H4 (cell line): ENCODE results near the gene SPRR1B. TPM values are rescaled to one million over a fixed set of nuclear protein-coding genes. Genes with fewer than 3 reads are reported as not detected.
"Not testable (repeated sequence)": the region's sequence is repeated elsewhere in the genome, so short reads cannot be mapped to it uniquely, and the experiment has no call there.

Source experiments
- DNase-seq: peaks from one replicate; pipeline ENCODE4 v3.0.0-alpha.2; 2015; ENCODE audit warnings: low spot score
- total RNA-seq: library from RNA; depleted of rRNA; stranded (reverse); fragments of >200 nt; shearing (Covaris generic); gene quantifications from 2 replicates; pipeline ENCODE4 v1.2.3, GENCODE V29; 2014; rRNA removed

SPRR1B gene, protein sequence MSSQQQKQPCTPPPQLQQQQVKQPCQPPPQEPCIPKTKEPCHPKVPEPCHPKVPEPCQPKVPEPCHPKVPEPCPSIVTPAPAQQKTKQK
- total RNA-seq = not detected in 2 replicates

DNA sequence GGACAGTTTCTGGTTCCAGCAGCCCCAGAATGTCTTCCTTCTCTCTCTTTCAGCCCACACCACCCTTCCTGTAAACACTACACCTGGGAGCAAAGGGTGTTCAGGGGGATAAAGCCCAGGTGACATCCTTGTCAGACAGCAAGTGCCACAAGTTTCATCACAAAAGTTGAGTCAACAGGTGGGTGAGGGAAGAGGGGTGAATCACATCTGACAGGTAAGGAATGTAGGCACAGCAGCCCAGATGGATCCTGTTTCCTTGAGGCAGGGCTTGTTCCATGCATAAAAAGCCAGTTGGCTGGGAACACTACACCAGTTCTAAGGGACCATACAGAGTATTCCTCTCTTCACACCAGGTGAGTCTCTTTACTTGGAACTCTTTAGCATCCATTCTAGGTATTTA is at the start of gene SPRR1B:
TSS of gene SPRR1B (plus strand) at position 309 of the 400 bp plus-strand sequence. CDS start 1,143 bp downstream, outside the sequence.
- DNase-seq = no peak

DNA sequence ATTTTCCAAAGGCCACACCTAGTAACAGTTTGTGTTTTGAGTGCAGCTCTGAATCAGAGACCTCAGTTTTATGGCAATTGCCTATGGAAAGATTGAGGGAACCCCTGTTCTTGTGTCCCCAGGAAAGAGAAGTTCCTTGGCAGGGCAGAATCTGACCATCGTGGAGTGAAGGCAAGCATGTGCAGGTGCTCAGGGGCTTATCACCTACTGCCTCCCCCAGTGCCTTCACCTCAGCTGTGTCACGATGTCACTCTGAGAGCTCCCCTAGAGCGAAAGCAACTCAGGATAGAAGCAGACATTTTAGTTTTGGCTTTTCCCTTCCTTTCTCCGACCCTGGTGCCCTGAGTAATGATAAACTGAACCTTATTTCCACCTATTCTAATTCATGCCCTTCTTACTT is 48.9 kb upstream of the SPRR1B start:
- no peak for DNase-seq

DNA sequence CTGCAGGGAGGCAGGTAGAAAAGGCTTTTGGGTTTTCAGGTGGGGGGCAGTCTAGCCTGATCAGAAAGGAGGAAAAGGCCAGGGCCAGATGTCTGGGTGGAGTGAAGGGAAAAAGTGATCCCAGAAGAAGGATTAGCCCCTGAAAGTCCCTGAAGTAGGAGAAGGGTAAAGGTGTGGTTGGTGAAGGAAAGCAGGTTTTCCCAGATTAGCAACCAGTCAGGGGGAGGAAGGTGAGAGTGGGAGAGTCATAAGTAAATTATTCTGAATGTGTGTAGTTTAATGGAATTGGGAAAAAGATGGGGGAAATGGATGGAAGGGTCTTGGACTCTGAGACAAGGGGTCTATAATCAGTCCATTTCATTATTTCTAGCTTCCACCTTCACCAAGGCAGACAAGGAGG is 47.8 kb upstream of the SPRR1B start:
- DNase-seq = no peak

DNA sequence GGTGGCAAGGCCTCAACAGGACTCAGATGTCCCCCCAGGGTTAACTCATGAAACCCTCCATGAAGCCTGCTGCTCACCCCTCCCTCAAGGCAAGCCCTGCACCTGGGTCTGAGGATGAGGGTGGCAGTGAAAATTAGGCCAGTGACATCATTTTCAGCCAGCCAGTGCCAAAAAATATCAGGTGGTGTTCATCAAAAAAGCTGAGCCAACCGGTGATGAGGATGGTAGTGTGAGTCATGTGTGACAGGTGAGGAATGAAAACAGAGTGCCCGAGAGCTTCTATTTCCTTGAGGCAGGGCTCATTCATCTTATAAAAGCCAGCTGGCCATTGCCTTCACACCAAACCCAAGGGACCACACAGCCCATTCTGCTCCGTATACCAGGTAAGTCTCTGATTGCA is 47.3 kb upstream of the SPRR1B start, which contains the start of gene SPRR1A:
TSS of gene SPRR1A (plus strand) at position 339 of the 400 bp plus-strand sequence. CDS start 1,150 bp downstream, outside the sequence.
- no peak for DNase-seq

DNA sequence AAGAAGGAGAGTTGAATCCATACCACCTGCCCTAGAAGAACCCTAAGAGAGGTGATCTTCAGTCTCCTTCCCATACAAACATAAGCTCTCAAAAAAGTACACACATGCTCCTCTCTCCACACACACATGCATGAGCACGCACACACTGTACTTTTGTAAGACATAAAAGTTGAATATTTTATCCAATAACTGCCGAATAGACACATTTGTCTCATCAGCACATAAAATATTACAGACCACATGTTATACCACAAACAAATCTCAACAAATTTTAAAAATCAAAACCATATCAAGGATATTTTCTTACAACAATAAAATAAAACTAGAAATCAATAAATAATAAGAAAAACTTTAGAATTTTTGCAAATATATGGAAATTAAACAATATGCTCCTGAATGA is 44.4 kb upstream of the SPRR1B start:
- DNase-seq = no peak

DNA sequence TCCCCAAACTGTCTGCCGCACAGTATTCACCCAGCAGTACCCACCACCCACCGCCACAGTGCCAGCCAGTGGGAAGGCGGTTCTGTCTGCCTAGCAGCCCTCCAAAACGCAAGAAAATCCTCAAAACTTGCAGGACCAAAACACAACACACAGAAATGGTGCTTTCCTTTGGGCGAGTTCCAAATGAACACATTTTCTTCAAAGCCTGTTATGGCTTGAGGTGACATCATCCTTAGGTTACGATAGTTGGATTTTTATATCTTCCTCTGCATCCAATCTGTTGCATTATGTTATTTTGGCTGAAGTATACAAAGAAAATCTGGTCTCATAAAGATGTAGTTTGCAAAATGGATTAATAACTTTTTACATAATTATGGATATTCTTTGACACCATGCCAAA is 37.8 kb upstream of the SPRR1B start:
- DNase-seq = no peak

DNA sequence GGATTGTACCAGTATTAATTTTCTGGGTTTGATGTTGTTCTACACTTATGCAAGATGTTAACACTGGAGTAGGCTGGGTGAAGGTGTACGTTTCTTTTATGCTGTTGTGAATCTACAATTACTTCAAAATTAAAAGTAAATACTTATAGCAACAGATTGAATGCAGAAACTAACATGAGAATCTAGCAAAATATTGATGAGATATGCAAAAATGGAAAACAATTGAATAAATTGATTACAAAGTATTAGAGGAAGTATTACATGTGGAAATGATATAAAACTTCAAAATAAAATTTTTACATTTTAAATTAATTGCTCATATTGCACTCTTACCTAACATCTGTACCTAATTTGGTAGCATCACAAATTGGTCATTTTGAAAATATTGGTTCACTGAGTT is 35.2 kb upstream of the SPRR1B start:
- DNase-seq = no peak

DNA sequence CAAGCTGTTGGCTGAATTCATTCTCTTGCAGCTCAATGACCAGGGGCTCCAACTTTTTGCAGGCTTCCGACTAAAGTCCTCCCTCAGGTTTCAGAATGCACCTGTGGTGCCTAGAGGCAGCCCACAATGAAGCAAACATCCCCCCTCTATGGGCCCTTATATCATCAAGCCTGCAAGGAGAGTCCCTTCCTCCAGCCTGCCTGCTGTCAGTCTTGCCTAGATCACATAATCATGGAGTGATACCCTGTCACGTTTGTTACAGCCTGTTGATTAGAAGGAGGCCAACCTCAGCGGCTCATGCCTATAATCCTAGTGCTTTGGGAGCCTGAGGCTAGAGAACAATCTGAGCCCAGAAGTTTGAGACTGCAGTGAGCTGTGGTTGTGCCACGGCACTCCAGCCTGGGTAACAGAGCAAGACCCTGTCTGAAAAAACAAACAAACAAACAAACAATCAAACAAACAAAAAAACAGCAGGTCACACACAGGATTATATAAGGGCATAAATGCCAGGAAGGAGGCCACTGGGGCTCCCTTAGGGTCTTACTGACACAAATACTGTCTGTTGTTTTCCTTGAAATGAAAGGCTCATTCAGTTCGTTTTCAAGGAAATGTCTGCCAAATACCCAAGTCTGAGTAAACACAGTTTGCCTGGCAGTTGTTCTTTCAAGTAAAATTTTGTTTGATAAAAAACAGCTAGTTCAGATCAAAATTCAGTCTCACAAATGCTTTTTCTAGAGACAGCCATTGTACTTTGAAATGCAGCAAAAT is 34.2 kb upstream of the SPRR1B start:
- DNase-seq = no peak

DNA sequence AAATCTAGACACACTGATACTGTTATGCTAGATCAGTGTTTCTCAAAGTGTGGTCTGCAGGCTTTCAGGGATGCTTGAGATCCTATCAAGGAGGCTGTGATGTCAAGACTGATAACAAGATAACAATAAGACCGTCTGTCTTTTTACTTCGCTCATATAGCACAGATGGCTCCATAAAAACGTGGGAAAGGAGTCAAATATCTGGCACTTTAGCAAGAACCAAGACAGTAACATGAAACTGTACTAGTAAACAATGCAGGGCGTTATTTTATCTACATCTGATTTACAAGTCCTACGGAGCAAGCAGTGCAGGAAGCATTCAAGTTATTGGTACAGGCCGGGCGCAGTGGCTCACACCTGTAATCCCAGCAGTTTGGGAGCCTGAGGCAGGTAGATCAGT is 33.1 kb upstream of the SPRR1B start:
- DNase-seq = no peak

DNA sequence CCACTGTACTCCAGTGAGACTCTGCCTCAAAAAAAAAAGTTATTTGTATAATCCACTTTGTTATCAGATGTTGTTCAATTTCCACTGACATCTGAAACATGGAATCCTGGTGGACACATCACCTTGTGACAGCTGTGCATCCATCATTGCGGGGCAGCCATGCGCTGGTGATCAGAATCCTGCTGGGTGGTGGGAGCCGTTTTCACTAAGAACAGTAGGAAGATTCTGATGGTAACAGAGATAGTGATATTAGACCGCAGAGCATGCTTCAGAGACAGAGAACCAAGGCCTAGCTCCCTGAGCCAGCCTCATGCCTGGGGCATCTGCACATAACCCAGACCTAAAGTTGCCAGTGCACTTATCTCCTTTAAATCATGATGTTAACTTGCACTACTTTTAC is 32.5 kb upstream of the SPRR1B start:
- no peak for DNase-seq

DNA sequence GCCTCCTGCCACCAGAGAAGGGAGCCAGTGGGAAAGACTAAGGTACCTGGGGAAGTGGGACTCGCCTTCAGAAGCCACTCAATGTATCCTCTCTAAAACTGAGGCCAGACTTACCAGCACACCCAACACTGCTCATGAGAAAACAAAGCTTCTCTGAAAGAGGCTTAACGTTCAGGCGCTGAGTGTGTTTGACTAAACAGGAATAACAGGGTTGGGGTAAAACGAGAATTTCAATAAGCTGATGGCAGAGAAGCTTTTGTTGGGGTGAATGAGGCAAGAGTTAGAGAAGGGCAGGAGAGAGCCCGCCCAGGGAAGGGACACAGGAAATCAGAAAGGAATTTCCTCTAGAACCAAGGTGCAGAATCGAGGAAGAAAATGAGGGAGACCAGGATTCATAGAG is 31.2 kb upstream of the SPRR1B start:
- DNase-seq = no peak

DNA sequence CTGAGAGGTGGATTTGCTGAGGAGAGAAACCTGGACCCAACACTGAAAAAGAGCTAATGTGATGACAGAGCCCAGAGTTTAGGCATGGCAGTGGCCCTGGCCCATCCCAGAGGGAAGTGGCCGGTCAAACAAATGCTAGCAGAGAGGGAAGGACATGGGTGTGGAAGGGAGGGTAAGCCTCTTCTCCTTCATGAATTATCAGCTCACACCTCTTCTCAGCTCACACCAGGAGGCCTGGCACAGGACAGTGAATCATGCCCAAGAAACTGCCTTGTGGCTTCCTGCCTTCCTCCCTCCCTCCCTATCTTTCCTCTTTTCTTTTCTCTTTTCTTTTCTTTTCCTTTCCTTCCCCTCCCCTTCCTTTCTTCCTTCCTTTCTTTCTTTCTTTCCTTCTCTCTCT is 30.7 kb upstream of the SPRR1B start:
- DNase-seq = no peak

DNA sequence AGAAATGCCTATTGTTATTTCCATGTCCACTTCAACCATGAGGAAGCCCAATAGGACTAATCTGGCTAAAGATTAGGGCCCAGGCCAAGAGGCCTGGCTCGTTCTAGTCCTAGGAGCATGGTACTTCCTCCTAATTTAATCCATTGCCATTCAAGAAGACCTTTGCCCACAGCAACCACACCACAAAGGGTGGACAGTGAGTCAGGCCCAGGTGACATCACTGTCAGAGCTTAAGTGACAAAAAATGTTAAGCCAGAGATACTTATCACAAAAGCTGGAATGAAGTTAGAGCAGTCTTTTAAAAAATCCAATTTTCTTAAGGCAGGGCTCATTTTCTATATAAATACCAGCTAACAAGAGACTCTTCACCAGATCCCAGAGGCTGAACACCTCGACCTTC is 29.6 kb upstream of the SPRR1B start, which contains the start of gene SPRR3:
TSS of gene SPRR3 (plus strand) at position 368 of the 400 bp plus-strand sequence. CDS start 1,272 bp downstream, outside the sequence.
- no peak for DNase-seq

DNA sequence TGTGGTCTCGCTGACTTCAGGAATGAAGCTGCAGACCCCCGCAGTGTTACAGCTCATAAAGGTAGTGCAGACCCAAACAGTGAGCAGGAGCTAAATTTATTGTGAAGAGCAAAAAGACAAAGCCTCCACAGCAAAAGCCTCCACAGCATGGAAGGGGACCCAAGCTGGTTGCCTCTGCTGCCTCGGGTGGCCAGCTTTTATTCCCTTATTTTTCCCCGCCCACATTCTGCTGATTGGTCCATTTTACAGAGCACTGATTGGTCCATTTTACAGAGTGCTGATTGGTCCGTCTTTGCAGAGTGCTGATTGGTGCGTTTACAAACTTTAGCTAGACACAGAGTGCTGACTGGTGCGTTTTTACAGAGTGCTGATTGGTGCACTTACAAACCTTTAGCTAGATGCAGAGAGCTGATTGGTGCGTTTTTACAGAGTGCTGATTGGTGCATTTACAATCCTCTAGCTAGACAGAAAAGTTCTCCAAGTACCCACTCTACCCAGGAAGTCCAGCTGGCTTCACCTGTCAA is 19.7 kb upstream of the SPRR1B start:
- DNase-seq = not testable (repeated sequence)

DNA sequence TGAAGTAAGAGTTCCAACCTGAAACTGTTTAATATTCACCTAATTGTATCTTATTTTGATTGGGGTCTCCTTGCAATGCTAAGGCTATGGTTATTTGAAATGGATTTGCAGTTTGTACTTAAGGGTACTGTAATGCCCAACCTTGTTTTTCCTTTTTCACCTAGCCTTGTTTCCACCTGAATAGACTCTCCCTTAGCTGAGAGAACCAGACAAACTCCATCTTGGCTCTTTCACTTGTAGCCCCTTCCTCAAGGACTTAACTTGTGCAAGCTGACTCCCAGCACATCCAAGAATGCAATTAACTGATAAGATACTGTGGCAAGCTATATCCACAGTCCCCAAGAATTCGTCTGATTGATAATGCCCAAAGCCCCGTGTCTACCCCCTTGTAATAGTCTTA is 9.2 kb upstream of the SPRR1B start:
- DNase-seq = not testable (repeated sequence)

DNA sequence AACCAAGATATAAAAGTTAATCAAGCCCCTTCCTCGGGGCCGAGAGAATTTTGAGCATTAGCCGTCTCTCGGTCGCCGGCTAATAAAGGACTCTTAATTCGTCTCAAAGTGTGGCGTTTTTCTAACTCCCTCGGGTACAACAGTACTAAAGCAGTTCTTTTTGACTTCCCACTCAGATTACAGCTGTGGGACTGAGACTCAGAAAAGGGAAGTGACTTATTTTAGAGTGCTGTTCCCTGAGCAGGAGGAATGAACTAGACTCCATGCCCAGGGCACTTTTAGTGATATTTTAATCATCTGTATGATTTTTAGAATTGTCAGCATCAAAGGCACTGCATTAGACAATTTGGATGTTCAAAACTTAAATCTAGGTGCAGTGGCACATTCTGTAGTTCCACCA is 8.7 kb upstream of the SPRR1B start:
- not testable (repeated sequence) for DNase-seq

DNA sequence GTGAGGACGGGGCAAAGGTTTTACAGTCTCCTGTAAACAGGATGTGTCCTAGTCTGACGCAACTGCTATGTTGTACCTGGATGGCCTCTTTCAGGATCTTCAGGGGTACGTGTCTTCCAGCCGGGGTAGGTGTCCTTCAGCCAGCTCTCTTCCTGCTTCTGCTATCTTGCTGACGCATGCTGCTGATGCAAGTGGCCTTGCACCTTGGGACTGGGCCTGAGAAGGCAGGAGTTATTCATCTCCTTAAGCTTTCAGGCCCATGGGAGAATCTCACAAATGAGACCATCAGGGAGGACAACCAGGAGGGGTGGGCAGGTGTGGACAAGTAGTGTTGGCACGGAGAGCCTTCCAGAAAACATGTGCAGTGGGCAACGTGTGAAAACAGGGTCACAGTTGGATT is 7.9 kb upstream of the SPRR1B start:
- no peak for DNase-seq

DNA sequence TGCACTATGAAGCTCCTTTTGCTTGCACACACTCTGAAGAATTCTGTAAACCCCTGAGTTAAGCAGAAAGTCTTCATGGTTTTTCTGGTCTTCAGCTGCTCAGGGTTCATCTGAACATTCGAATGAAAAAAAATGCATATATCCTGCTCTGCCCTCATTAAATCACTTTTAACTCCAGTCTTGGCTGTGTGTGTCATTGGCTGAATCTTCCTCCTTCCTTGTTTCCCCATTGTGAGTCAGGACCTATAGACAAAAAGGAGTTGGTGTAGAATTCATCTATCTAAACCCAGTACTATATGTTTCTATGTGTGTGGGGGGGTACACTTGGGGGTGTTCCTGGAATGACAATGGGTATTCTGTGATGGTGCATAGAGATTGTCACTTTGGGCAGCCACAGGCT is 6.6 kb upstream of the SPRR1B start:
- no peak for DNase-seq

DNA sequence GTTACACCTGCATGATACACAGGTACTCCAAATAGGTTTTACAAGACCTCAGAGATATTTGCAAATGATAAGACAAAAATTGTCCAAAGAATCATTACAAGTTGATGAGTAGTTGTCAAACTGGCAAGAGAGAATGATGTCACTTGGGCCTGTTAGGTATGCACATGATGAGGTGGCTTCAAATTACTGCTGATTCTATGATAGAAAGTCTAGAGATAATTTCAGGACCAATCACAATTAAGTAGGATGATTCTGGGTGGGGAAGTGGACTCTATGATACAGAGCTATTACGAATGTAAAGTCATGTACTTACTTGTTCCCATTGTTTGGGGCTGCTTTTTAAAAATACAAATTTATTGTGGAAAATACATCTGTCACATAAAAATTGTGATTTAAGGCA is 5.2 kb upstream of the SPRR1B start:
- no peak for DNase-seq

DNA sequence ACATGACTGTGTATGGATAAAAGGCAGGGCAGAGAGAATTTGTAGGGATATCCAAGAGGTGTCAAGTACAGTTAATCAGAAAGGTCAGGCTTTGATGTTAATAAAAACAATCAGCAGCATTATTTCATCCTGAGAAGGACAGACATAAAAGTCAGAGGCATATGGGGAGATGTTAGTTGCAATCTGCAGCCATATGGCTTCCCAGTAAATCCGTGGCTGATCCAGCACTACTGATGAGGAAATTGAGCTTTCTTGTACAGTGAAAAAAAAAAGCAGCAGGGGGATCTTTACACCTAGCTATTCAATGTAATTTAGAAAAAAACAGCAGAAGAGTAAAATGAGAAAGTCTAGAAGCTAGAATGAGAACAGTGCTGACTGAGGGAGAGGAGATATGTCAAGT is 2.2 kb upstream of the SPRR1B start:
- no peak for DNase-seq

DNA sequence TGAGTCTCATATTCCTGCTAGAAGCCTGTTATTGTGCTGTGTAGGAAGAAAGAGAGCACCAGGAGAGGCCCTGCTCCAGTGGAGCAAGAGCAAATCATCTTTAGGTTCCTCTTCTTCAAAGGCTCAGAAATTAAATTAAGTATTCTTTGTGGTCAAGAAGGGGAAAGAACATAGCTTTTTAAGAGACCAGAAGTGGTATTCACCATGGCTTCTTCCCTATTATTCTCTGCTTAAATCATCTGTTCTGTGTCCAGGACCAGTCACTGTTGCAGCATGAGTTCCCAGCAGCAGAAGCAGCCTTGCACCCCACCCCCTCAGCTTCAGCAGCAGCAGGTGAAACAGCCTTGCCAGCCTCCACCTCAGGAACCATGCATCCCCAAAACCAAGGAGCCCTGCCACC is 1.1 kb downstream of the SPRR1B start:
- DNase-seq = no peak

DNA sequence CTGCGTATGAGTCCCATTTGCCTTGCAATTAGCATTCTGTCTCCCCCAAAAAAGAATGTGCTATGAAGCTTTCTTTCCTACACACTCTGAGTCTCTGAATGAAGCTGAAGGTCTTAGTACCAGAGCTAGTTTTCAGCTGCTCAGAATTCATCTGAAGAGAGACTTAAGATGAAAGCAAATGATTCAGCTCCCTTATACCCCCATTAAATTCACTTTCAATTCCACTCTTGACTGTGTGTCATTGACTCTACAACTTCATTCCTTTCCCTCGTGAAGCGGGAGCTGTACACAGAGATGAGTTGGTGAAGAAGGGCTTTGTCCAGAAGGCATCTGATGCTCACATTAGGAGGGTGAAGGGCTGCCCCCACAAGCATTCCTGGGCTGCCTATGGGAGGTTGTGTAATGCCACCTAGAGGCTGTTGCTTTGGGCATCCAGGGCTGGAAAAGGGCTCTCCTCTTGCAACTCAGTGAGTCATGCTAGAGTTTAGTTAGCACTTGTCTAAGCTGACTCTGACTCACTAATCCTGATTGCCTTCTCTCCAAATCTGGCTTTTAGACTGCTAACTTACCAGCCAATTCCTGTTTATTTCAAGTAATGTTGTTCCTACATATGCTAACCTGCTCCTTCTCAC is 1.8 kb downstream of the SPRR1B start:
- DNase-seq = peak; percentile 54

DNA sequence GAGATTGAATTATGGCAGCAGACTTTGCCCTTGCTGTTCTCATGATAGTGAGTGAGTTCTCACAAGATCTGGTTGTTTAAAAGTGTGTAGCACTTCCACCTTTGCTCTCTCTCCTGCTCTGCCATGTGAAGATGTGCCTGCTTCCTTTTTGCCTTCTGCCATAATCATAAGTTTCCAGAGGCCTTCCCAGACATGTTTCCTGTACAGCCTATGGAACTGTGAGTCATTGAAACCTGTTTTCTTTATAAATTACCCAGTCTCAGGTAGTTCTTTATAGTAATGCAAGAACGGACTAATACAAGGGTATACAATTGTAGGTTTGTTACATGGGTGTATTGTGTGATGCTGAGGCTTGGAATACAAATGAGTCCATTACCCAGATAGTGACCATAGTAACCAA is 4.2 kb downstream of the SPRR1B start:
- no peak for DNase-seq
